ENCODE measurements around the gene IRAK2.
"Not testable (repeated sequence)": the region's sequence is repeated elsewhere in the genome, so short reads cannot be mapped to it uniquely, and the experiment has no call there.

DNA sequence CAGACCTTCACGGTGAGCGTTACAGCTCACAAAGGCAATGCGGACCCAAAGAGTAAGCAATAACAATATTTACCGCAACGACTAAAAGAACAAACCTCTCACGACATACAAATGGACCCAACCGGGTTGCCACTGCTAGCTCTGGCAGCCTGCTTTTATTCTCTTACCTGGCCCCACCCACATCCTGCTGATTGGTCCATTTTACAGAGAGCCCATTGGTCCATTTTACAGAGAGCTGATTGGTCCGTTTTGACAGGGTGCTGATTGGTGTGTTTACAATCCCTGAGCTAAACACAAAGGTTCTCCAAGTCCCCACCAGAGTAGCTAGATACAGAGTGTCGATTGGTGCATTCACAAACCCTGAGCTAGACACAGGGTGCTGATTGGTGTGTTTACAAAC is 28.8 kb upstream of the IRAK2 start:
- TF ChIP-seq, protein P1, sequence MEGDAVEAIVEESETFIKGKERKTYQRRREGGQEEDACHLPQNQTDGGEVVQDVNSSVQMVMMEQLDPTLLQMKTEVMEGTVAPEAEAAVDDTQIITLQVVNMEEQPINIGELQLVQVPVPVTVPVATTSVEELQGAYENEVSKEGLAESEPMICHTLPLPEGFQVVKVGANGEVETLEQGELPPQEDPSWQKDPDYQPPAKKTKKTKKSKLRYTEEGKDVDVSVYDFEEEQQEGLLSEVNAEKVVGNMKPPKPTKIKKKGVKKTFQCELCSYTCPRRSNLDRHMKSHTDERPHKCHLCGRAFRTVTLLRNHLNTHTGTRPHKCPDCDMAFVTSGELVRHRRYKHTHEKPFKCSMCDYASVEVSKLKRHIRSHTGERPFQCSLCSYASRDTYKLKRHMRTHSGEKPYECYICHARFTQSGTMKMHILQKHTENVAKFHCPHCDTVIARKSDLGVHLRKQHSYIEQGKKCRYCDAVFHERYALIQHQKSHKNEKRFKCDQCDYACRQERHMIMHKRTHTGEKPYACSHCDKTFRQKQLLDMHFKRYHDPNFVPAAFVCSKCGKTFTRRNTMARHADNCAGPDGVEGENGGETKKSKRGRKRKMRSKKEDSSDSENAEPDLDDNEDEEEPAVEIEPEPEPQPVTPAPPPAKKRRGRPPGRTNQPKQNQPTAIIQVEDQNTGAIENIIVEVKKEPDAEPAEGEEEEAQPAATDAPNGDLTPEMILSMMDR (IDR thresholded peaks at IDR 0.05; ENCODE audit: borderline replicate concordance, extremely low read depth, low read length, poor library complexity, severe bottlenecking): not testable (repeated sequence)
- not testable (repeated sequence) for TF ChIP-seq EZH2 (IDR thresholded peaks at IDR 0.05; ENCODE audit: borderline replicate concordance, low read depth, low read length, severe bottlenecking)

Data from DND-41 (cell line).